Colon (tissue), 2 donors: Measurements from ENCODE around the gene BCL2L12.
A peak's percentile ranks its signal among the peaks of the same experiment; 100 is the strongest.
"Not testable (repeated sequence)": the region's sequence is repeated elsewhere in the genome, so short reads cannot be mapped to it uniquely, and the experiment has no call there.

Experiments used
- FAIRE-seq: peaks from 2 replicates; lab custom pipeline; 2012; peaks lifted over from hg19 to GRCh38; lab: Jason Lieb, UNC
- donor health status: control.
- donor health status: control.

Gene BCL2L12, protein sequence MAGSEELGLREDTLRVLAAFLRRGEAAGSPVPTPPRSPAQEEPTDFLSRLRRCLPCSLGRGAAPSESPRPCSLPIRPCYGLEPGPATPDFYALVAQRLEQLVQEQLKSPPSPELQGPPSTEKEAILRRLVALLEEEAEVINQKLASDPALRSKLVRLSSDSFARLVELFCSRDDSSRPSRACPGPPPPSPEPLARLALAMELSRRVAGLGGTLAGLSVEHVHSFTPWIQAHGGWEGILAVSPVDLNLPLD

DNA sequence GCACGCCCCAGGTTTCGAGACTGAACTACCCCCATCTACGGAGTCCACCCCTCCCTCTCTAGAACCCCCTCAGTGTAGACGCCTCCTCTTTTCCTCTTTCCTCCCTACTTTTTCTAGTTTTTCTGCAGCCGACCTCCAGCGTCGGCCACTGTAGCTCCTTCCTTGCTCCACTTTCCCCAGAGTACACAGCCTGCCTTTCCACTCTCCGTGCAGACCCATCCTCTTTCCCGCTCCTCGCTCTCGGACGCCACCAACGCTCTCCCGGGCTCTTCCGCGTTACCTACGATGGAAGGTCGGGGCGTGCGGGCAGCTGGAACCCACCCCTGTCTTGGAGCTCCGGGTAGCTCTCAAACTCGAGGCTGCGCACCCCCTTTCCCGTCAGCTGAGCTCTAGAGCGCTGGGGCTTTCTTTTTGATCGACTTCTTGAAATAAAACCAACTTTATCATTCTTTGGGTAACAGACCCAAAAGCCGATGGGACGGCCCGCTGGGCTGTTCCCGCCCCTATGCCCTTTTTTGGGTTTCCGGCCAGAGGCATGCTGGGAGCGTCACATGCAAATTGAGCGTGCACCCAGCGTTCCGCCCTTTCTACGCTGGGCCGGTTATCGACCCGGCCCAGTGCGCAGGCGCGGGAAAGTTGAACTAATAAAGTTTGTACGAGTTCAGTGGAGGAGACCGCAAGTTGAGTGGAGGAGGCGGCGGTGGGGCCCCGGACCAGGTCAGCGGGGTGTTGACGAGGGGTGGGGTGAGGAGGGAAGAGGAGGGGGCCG lies at the start of gene BCL2L12, which contains the start of gene IRF3:
TSS of gene BCL2L12 (plus strand) at position 583 of the 769 bp plus-strand sequence. CDS start 760 bp downstream, outside the sequence.
TSS of gene IRF3 (minus strand) at position 507 of the 769 bp plus-strand sequence. CDS start 1,019 bp downstream, outside the sequence.
- FAIRE-seq, result peak; percentile 77

DNA sequence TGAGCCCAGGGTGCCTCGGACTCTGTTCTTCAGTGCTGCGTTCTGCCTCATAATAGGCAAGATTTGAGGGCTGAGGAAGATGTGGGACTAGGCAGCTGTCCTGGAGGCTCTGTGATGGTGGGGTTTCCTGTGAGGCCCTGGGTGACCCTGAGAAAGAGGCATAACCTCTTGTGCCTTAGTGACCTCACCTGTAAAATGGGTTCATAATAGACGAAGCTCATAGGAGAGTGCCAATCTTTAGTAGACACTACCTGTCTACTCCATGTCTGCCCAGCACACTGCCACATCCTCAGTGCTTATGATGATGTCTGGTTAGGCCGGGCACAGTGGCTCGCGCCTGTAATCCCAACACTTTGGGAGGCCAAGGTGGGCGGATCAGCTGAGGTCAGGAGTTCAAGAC lies 49.2 kb upstream of the BCL2L12 start:
- FAIRE-seq, result no peak

DNA sequence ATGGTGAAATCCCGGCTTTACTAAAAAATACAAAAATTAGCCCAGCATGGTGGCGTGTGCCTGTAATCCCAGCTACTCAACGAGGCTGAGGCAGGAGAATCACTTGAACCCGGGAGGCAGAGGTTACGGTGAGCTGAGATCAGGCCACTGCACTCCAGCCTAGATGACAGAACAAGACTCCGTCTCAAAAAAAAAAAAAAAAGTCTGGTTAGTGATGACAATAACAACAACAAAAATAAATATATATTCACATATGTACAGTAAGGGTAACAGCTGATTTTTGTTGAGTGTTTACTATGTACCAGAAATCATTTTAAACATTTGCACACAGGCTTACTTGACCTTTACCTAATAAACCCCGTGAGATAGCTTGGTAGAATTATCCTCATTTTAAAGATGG lies 48.8 kb upstream of the BCL2L12 start:
- FAIRE-seq, result no peak

DNA sequence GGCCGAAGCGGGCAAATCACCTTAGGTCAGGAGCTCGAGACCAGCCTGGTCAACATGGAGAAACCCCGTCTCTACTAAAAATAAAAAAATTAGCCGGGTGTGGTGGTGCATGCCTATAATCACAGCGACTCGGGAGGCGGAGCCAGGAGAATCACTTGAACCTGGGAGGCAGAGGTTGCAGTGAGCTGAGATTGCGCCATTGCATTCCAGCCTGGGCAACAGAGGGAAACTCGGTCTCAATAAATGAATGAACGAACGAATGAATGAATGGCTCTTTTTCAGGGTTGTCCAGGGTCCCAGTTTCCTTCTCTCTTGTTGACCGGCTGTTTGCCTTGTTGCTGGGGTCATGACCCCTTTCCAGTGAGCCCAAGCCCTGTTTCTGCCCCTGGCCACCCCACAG lies 47.9 kb upstream of the BCL2L12 start:
- not testable (repeated sequence) for FAIRE-seq

DNA sequence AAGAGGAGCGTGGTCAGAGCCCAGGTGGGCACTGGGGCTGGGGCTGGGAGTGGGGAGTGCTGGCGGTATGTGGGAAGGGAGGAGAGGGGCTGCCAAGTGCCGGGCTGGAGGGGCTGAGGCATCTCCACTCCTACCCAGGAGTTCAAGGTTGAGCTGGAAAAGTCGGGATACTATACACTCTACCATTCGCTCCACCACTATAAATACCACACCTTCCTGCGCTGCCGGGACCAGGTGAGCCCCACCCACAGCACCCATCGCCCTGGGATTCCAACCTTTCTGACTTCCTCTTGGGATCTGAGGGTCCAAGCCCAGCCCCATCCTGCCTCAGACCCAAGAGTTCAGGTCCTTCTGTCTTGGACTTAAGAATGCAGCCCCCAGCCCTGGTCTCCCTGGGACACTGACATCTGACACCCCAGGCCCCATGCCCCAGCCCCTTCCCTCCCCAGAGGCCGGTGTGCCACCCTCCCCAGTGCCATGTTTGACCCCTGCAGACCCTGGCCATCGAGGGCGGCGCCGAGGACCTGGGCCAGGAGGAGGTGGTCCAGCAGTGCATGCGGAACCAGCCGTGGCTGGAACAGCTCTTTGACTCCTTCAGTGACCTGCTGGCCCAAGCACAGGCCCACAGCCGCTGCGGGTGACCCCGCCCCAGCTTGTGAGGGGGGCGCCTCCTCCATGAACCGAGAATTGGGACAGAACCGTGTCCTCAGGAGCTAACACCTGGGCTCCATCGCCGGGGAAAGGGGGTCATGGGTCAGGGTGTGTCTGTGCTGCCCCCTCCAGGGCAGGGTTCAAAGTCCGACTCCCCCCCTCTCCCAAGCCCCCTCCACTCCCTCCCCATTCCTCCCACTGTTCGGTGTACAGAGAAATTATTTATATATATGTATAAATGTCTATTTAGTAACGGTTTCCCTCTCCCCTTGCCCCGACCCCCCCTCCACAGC lies 40.5 kb upstream of the BCL2L12 start:
- no peak for FAIRE-seq

DNA sequence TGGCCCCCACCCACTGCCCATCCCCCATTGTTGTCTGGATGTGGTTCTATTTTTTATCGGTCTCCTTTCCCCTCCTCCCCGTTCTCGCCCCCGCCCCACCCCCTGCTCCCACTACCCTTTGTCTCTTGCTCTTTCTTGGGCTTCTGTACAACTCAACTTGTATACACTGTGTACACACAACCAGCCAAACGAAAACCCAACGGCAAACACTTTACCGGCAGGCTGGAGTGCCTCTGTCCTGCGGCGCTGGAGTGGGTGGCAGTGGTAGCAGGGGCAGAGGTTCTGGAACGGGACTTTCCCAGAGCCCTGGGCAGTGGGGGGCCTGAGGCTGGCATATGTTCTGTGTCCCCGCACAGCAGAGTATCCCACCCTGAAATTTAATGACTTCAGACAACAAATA lies 39.5 kb upstream of the BCL2L12 start:
- FAIRE-seq, result no peak

DNA sequence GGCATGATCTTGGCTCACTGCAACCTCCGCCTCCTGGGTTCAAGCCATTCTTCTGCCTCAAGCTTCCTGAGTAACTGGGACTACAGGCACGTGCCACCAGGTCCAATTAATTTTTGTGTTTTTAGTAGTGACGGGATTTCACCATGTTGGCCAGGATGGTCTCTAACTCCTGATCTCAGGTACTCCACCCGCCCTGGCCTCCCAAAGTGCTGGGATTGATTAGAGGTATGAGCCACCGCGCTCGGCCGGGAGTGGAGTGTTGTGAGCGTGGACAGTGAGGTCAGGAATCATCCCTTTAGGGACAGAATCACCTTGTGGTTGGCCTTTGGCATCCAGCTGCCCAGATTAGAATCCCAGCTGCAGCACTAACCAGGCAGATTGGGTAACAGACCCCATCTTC lies 36.1 kb upstream of the BCL2L12 start:
- no peak for FAIRE-seq

DNA sequence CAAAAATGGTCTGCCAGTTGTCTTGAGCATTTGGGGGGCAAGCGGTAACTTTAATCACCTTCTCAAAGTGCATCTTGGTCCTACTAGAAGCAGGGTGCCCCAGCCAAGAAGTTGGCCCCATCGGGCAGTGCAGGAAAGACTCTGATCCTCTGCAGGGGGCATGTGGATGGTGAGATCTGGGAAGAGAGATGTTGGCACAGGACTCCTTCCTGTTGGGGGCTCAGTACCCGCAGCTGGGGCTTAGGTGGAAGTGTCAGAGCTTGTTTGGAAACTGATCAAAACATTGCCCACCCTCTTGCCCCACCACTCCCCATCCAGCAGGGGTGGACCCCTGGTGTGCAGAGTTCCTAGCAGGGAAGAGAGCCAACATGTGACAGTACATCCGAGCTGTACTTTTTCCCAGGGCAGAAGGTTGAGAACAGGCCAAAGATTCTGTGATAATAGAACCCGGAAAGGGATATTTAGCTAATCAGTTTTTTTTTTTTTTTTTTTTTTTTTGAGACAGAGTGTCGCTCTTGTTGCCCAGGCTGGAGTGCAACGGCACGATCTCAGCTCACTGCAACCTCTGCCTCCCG lies 34.6 kb upstream of the BCL2L12 start:
- FAIRE-seq, result no peak

DNA sequence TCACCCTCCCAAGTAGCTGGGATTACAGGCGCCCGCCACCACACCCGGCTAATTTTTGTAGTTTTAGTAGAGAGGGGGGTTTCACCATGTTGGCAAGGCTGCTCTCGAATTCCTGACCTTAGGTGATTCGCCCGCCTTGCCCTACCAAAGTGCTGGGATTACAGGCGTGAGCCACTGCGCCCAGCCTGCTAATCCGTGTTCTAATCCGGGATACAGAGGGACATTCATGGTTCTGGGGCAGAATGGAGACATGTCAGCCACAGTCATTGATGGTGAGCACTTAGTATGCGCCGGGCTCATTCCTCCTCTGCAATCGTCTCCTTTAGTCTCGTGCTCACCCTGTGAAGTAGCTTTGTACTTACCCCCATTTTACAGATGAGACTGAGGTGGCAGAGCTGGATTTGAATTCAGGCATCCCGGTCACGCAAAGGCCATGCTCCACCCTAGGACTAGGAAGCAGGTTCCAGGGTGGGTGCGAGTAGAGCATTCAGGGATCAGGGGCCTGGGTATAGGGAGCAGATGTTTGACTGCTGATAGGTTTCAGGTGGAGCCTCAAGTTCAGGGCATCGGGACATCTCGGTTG lies 34.0 kb upstream of the BCL2L12 start:
- no peak for FAIRE-seq

DNA sequence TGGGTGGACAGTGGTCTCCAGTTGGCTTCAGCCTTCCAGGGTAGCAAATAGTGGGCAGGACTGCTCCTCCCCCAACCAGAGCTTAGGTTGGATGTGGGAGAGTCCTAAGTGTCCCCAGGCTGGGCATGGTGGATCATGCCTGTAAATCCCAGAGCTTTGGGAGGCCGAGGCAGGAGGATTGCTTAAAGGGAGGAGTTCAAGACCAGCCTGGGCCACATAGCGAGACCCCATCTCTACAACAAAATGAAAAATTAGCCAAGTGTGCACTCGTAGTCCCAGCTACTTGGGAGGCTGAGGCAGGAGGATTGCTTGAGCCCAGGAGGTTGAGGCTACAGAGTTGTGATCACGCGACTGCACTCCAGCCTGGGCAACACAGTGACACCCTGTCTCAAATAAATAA lies 33.2 kb upstream of the BCL2L12 start:
- FAIRE-seq, result no peak

DNA sequence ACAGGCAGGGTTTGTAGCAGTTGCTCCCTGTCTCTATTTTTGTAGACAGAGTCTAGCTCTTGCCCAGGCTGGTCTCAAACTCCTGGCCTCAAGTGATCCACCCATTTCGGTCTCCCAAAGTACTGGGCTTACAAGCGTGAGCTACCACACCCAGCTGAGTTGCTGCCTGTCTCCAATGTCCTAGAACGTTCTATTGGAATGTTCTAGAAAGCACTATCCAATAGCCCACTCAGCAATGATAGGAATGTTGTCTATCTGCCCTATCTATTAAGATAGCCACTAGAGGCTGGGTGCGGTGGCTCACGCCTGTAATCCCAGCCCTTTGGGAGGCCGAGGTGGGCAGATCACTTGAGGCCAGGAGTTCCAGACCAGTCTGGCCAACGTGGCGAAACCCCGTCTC lies 32.5 kb upstream of the BCL2L12 start:
- FAIRE-seq, result not testable (repeated sequence)

DNA sequence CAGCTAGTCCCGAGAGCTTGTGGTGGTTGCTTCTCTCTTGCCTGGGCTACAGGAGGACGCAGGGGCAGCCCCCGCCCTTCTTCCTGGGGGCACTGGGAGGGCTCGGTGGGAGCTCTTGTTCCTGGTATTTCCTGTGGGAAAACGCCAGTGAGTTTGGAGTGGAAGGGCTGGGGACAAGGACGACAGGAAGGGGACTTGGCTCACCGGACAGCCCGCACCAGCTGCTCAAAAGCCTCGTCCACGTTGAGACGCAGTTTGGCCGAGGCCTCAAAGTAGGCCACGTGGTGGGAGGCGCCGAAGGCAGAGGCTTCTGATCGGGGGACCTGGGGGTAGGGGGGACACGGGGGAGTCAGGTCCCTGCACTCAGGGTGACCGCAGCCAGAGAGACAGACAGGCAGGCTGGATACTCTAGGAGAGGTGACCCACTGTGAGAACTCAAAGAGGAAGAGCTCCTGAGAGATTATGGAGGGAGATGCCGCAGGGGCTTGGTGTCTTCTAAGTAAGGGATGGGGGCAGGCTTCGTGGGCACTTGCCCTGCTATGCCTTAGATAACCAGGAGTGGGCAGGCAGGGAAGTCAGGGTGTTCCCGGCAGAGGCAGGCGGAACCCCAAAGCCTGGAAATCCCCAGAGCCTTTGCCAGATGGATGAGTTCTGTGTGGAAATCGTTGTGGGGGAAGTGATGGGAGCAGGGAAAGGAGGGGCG lies 30.1 kb upstream of the BCL2L12 start:
- no peak for FAIRE-seq

DNA sequence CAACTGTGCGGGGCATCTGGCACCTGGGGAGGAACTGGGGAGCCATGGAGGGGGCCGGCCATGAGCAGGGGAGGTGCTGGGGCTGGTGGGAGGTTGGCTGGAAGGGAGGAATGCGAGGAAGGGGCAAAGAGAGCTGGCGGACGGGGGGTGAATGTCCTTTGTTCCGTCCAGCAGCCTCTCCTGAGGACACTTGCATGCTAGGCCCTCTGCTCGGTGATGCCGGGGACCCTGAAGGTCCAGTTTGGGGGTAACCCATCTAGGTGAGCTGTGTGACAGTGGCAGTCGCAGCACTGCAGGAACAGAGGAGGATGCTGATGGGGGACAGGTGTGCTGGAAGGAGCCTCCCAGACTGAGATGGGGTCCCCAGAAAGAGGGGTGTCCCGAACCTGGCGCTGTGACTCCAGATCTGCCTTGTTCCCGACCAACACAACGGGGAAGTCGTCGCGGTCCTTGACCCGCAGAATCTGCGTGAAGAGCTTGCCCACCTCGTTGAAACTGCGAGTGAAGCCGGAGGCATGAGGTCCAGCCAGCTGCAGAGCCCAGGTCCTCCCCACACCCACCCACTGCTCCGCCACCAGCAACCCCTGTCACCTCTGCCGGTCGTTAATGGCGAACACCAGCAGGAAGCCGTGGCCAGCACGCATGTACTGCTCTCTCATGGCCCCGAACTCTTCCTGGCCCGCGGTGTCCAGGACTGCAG lies 29.4 kb upstream of the BCL2L12 start:
- FAIRE-seq, result no peak

DNA sequence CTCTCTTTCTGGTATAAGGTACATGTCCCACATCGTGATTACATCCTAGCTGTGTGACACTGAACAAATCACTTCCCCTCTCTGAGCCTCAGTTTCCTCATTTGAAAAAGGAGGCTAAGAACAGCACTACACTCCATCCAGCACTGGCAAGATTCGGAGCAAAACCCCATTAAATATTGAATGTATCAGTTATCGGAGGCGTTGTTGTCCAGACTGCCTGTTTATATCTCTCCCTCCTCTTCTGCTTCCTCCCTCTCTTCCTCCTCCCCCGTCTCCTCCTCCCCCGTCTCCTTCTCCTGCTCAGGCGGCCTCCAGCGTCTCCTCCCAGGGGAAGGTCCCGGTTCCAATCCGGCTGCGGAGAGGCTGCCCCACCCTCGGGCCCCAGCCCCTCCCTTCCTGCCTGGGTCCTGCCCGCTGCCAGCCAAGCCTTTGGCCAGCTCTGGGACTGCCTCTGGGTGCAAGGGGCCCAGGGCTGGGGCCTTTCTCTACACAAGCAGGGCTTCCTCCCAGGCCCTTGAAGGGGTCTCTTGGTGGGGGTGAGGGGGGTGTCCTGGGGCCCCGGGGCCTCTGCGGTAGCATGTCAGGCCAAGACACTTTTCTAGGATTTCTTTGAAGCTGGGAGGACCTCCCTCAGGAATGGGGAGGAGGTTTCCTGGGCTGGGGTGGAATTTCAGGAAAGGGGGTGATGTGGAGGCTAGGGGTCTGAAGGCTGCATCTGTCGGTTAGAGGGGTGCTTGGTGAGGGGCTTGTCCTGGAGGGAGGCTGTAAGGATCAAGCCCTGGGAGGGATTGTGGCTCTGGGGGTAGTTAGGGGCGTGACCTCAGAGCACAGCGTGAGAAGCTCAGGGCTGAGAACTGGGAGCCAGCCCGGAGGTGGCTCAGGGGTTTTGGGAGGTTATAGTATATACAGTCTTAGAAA lies 27.7 kb upstream of the BCL2L12 start:
- no peak for FAIRE-seq

DNA sequence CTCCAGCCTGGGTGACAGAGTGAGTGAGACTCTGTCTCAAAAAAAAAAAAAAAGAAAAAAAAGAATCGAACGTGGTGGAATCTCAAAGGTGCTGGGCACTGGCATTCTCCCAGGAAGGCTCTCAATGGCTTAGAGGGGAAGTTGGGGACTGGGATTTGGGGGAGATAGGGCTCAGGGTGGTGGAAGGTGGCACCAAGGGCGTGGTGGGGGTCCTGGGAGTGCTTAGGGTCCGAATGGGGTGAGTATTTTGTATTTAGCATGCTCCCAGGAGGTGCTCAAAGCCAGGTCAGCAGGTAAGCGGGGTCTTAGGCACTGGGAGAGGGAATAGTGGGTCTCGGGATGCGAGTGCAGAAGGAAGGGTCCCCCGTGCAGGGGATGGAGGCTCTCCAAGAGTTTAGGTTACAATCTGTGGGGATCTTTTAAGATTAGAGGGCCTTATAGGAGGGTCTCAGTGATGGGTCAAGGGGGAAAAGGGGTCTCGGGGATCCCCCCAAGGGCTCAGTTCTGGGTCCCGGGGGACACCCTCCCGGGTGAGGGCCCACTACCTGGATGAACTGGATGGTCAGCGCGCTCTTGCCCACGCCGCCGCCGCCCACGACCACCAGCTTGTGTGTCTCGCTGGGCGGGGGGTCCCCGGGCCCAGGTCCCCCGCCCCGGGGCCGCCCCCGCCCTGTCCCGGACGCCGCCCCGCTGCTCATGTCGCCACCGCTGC lies 26.2 kb upstream of the BCL2L12 start:
- FAIRE-seq, result no peak

DNA sequence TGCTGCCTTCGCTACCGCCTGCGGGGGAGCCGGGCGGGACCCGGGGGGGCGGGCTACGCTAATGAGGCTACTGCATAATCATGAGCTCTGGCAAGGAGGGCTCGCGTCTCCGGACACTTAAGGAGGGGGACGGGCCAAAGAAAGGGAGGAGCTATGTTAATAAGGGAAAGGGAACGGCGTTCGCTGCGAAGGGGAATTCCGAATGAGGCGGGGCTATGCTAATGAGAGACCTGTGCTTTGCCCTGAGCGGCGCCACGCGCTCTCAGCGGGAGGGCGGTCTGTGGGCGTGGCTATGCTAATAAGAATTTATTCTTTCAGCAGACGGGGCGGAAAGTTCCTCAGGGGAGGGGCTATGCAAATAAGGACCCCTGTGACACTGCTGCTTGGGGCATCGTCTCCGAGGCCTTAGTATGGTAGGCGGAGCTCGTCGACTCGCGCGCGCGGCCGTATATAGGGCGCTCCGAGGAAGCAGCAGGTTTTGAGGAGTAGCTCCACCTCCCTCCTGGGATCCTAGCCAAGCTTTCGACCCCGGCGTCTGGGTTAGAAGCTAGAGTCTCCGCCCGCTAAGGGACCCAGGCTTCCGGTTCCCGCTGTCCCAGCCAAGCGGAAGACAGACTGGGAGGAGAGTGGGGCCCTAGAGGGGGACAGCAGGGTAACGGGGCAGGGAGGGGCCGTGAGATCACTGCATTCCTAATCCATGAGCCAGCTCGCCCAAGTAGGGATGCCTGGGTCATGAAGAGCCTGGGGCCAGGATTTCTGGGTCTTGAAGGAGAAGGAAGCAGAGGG lies 25.4 kb upstream of the BCL2L12 start, which contains the start of gene RRAS:
TSS of gene RRAS (minus strand) at position 31 of the 786 bp plus-strand sequence. CDS start 45 bp downstream, outside the sequence.
- FAIRE-seq, result peak; percentile 94

DNA sequence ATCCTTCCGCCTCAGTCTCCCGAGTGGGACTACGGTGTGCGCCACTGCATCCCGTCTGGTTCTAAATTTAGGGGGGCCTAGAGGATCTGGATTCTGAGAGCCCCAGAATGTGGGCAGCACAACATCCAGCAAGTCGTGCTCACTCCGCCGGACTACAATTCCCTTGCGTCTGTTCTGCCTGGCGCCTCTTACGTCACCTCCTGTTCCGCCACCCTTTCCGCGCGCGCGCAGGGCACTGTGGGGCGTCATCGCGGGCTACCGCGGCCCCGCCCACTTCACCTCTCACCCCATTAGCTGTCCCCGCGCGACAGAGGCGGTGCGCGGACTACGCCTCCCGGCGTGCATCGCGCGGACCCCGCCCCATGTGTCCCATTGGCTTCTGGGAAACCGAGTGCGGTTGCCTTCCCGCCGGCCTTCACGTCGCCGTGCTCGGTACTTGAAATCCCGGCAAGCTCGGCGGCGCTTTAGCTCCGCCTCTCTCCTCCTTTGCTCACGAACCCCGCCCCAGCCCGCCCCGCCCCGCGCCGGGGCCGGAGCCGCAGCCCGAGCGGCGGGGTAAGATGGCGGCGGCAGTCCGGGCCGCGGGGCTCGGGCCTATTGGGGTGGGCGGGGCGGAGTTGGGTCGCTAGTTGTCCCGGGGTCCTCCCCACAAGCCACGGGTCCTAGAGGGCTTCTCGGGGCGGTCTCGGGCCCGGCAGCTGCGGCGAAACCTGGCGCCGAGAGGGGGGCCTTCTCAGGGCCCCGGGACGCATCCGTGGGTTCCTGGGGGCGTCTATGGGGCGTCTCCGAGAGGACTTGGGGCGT lies 23.8 kb upstream of the BCL2L12 start, which contains the start of gene SCAF1:
TSS of gene SCAF1 (plus strand) at position 522 of the 804 bp plus-strand sequence. CDS start 2,818 bp downstream, outside the sequence.
- peak; percentile 53 for FAIRE-seq
